Neural progenitor cell (in vitro differentiated cells): ENCODE results near the gene TK2. TPM values are rescaled to one million over a fixed set of nuclear protein-coding genes. Genes with fewer than 3 reads are reported as not detected.

ENCODE experiments used
- DNase-seq: peaks from one replicate; pipeline ENCODE4 v3.0.0-alpha.2; 2016; ENCODE audit warnings: low spot score
- H2AFZ ChIP-seq: fragments of 200-600 bp; sonication (generic); replicated peaks from 2 replicates; pipeline ENCODE4 v1.6.1; 2016; ENCODE audit warnings: antibody characterized with exemption
- H3F3A ChIP-seq: fragments of 200-600 bp; sonication (generic); 2 replicates; pipeline ENCODE4 v1.6.1; 2016; ENCODE audit warnings: antibody characterized with exemption, low read depth
- H3K27ac ChIP-seq: fragments of 200-600 bp; sonication (generic); 2 replicates; pipeline ENCODE4 v1.5.1; 2016; ENCODE audit warnings: mild to moderate bottlenecking
- H3K27me3 ChIP-seq: fragments of 200-600 bp; sonication (generic); 2 replicates; pipeline ENCODE4 v1.6.1; 2016; ENCODE audit warnings: mild to moderate bottlenecking, moderate library complexity
- H3K36me3 ChIP-seq: fragments of 200-600 bp; sonication (generic); 2 replicates; pipeline ENCODE4 v1.5.1; 2016
- H3K4me1 ChIP-seq: fragments of 200-600 bp; sonication (generic); 2 replicates; pipeline ENCODE4 v1.6.1; 2016; ENCODE audit warnings: mixed run types
- H3K4me2 ChIP-seq: fragments of 200-600 bp; sonication (generic); 2 replicates; pipeline ENCODE4 v1.6.1; 2016
- H3K4me3 ChIP-seq: fragments of 200-600 bp; sonication (generic); 2 replicates; pipeline ENCODE4 v1.5.1; 2016
- H3K79me2 ChIP-seq: fragments of 200-600 bp; sonication (generic); 2 replicates; pipeline ENCODE4 v1.6.1; 2016; ENCODE audit warnings: low read depth
- H3K9ac ChIP-seq: fragments of 200-600 bp; sonication (generic); 2 replicates; pipeline ENCODE4 v1.6.1; 2016
- H3K9me3 ChIP-seq: fragments of 200-600 bp; sonication (generic); 2 replicates; pipeline ENCODE4 v1.5.1; 2016; ENCODE audit warnings: low read depth
- H4K20me1 ChIP-seq: fragments of 200-600 bp; sonication (generic); 2 replicates; pipeline ENCODE4 v1.6.1; 2016; ENCODE audit warnings: low read depth
- H3K27ac Mint-ChIP-seq: 3 replicates; pipeline ENCODE4 v1.8.0; 2021; ENCODE audit warnings: mixed read lengths
- H3K27me3 Mint-ChIP-seq: 2 replicates; pipeline ENCODE4 v1.8.0; 2022; ENCODE audit warnings: low read depth, mild to moderate bottlenecking, inconsistent platforms, moderate library complexity, mixed read lengths; ENCODE audit not compliant: insufficient read depth
- H3K36me3 Mint-ChIP-seq: 3 replicates; pipeline ENCODE4 v1.8.0; 2021; ENCODE audit warnings: mixed read lengths
- H3K4me1 Mint-ChIP-seq: 3 replicates; pipeline ENCODE4 v1.8.0; 2021; ENCODE audit warnings: mixed read lengths
- H3K4me3 Mint-ChIP-seq: 3 replicates; pipeline ENCODE4 v1.8.0; 2021; ENCODE audit warnings: mild to moderate bottlenecking, moderate library complexity, mixed read lengths
- H3K9me3 Mint-ChIP-seq: 3 replicates; pipeline ENCODE4 v1.8.0; 2020; ENCODE audit warnings: mixed read lengths
- CTCF ChIP-seq: fragments of 200-600 bp; sonication (generic); IDR thresholded peaks from 2 replicates; pipeline ENCODE4 v1.5.1; 2017; ENCODE audit warnings: antibody characterized with exemption, mild to moderate bottlenecking
- EZH2 ChIP-seq: fragments of 200-600 bp; sonication (generic); IDR thresholded peaks from 2 replicates; pipeline ENCODE4 v1.6.1; 2017; ENCODE audit warnings: antibody characterized with exemption, mild to moderate bottlenecking, moderate library complexity
- EZH2phosphoT487 ChIP-seq: fragments of 200-600 bp; sonication (generic); IDR thresholded peaks from 2 replicates; pipeline ENCODE4 v1.6.1; 2017; ENCODE audit warnings: antibody characterized with exemption
- total RNA-seq: library from RNA; depleted of rRNA; stranded (reverse); fragments of >200 nt; gene quantifications from 2 replicates; pipeline ENCODE4 v1.2.3, GENCODE V29; 2015; ENCODE audit warnings: low replicate concordance

TK2 gene
- total RNA-seq, 1 donor from 2014 or later: 7.3 TPM

DNA sequence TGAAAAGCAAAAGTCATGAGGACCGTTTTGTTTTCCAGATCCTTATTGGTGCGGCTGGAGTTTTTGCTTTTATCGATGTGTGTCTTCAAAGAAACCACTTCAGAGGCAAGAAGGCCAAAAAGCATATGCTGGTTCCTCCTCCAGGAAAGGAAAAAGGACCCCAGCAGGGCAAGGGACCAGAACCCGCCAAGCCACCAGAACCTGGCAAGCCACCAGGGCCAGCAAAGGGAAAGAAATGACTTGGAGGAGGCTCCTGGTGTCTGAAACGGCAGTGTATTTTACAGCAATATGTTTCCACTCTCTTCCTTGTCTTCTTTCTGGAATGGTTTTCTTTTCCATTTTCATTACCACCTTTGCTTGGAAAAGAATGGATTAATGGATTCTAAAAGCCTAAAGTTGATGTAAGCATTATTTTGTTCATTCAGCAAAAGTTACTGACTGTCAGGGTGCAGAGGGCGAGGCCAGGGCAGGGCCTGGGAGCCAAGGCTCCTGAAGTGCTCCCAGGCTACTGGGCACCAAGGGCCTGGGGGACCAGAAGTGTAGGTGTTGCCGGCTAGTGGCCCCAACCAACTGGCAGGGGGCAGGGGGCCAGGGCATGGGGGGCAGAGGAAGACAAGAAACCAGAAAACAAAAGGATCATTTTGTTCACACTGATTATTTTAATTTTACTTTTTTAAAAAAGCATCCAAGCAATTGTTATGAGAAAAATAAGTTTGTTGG lies 38.1 kb upstream of the TK2 start:
- H3K36me3 ChIP-seq: no peaks in the 10 kb centered on the region
- Mint-ChIP-seq H3K27me3 (peaks cover 2% of the 10 kb centered on the region), H3K4me1 (peaks cover 11% of the 10 kb centered on the region), H3K27ac (no peak overlapping the region), H3K36me3 (no peaks in the 10 kb centered on the region), H3K4me3 (no peak overlapping the region), H3K9me3 (no peaks in the 10 kb centered on the region)
- no peak for DNase-seq
- H3F3A ChIP-seq: no peaks in the 10 kb centered on the region
- no peaks in the 10 kb centered on the region for H3K4me1 ChIP-seq
- TF ChIP-seq EZH2 (no peak), EZH2phosphoT487 (no peak), CTCF (no peak)
- H2AFZ ChIP-seq: no peak overlapping the region
- H3K27me3 ChIP-seq: no peaks in the 10 kb centered on the region
- no peaks in the 10 kb centered on the region for H4K20me1 ChIP-seq
- no peak overlapping the region for H3K27ac ChIP-seq
- H3K4me3 ChIP-seq: no peak overlapping the region
- H3K9ac ChIP-seq: no peak overlapping the region
- H3K4me2 ChIP-seq: no peak overlapping the region
- H3K9me3 ChIP-seq: no peaks in the 10 kb centered on the region
- H3K79me2 ChIP-seq: no peaks in the 10 kb centered on the region

GRCh38 chr16:66585481-66586239 lies 35.7 kb upstream of the TK2 start:
- Histone ChIP-seq H3K27ac (no peak overlapping the region), H2AFZ (no peak overlapping the region), H3K27me3 (no peaks in the 10 kb centered on the region), H3K9ac (no peak overlapping the region), H3K4me3 (no peak overlapping the region), H3K4me2 (no peak overlapping the region), H3K79me2 (no peaks in the 10 kb centered on the region), H3F3A (no peaks in the 10 kb centered on the region), H4K20me1 (no peaks in the 10 kb centered on the region), H3K9me3 (no peaks in the 10 kb centered on the region), H3K36me3 (no peaks in the 10 kb centered on the region), H3K4me1 (peaks cover 9% of the 10 kb centered on the region)
- Mint-ChIP-seq H3K36me3 (peaks cover 1% of the 10 kb centered on the region), H3K27ac (no peak overlapping the region), H3K9me3 (peaks cover 2% of the 10 kb centered on the region), H3K27me3 (peaks cover 2% of the 10 kb centered on the region), H3K4me1 (peaks cover 26% of the 10 kb centered on the region), H3K4me3 (peak overlapping the region; percentile 25)
- TF ChIP-seq CTCF (no peak), EZH2phosphoT487 (no peak), EZH2 (no peak)
- no peak for DNase-seq

DNA sequence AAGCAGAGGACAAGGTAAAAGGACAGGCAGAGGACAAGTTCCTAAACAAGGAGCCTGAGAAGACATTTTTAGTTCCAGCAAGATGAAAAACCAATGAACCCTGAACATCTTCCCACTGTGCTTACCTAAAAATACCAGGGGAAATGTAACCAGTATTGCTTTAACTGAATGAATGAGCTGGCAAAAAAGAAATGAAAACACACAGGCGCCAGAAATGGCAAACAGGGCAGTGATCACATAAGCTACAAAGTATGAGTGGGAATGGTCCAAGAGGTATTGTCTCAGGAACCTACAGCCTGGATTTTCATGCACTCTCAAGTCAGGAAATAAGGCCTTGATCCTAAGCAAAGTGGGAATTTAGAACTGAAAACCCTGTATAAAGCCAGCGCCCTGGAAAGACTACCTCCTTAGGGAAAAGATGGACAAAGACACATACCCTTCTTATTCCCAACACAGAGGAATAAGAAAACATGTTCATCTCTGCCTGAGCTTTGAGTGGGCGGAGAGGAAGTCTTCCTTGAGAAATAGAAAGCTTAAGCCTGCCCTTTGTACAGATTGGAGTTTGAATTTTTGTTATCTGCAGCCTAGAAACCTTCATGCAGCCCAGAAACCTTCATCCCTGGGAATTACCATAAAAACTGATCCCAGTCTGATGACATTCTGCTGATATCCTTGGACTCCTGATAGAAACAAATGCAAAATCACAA lies 31.5 kb upstream of the TK2 start:
- H2AFZ ChIP-seq: peak overlapping the region; percentile 39
- no peak overlapping the region for H3K4me3 ChIP-seq
- no peaks in the 10 kb centered on the region for H3K36me3 ChIP-seq
- H3K79me2 ChIP-seq: no peaks in the 10 kb centered on the region
- Mint-ChIP-seq H3K4me1 (peaks cover 28% of the 10 kb centered on the region), H3K27me3 (peaks cover 11% of the 10 kb centered on the region), H3K36me3 (peaks cover 1% of the 10 kb centered on the region), H3K9me3 (peaks cover 2% of the 10 kb centered on the region), H3K27ac (no peak overlapping the region), H3K4me3 (no peak overlapping the region)
- H3K27ac ChIP-seq: no peak overlapping the region
- H3K27me3 ChIP-seq: peaks cover 32% of the 10 kb centered on the region
- no peaks in the 10 kb centered on the region for H4K20me1 ChIP-seq
- peak overlapping the region; percentile 1 for H3K4me2 ChIP-seq
- H3K9ac ChIP-seq: no peak overlapping the region
- no peak for DNase-seq
- H3K9me3 ChIP-seq: no peaks in the 10 kb centered on the region
- TF ChIP-seq EZH2phosphoT487: no peak
- no peak for TF ChIP-seq CTCF
- no peak for TF ChIP-seq EZH2
- H3K4me1 ChIP-seq: peaks cover 16% of the 10 kb centered on the region
- no peaks in the 10 kb centered on the region for H3F3A ChIP-seq
